Gastrocnemius medialis (tissue), 4 donors: ENCODE measurements around the gene KLF16. TPM values are rescaled to one million over a fixed set of nuclear protein-coding genes. Genes with fewer than 3 reads are reported as not detected.
A peak's percentile ranks its signal among the peaks of the same experiment; 100 is the strongest.

Experiments
- ATAC-seq, 2 donors: fragments of 150-250 bp; one replicate each; pipeline ENCODE4 v1.9.1; 2016
- DNase-seq, 2 donors: peaks; one replicate each; pipeline ENCODE4 v3.0.0-alpha.2; 2019
- H3K27ac ChIP-seq, 4 donors: fragments of 200-600 bp; sonication (generic); 1 replicate in 1 of 4; 2 replicates in 3 of 4; pipeline ENCODE4 v1.5.1; 2016 to 2018; ENCODE audit warnings: mild to moderate bottlenecking in 2 of 4, moderate library complexity in 1 of 4
- H3K27me3 ChIP-seq, 3 donors: fragments of 200-600 bp; sonication (generic) in 2 of 3; 1 replicate in 1 of 3; 2 replicates in 2 of 3; pipeline versions ENCODE4 v1.5.1 to v1.6.0; 2016 to 2019; ENCODE audit warnings: mild to moderate bottlenecking in 1 of 3, moderate library complexity in 1 of 3
- H3K36me3 ChIP-seq, 2 donors: fragments of 200-600 bp; sonication (generic) in 1 of 2; one replicate each; pipeline ENCODE4 v1.5.1; 2017 to 2018
- H3K4me1 ChIP-seq, 2 donors: fragments of 200-600 bp; sonication (generic) in 1 of 2; one replicate each; pipeline ENCODE4 v1.5.1; 2016 to 2017; ENCODE audit warnings: mild to moderate bottlenecking in 2 of 2
- H3K4me3 ChIP-seq, 4 donors: fragments of 200-600 bp; sonication (generic) in 3 of 4; 1 replicate in 1 of 4; 2 replicates in 3 of 4; pipeline ENCODE4 v1.5.1; 2016 to 2019; ENCODE audit warnings: mild to moderate bottlenecking in 2 of 4
- H3K9me3 ChIP-seq, 3 donors: fragments of 200-600 bp; sonication (generic) in 2 of 3; 1 replicate in 1 of 3; 2 replicates in 2 of 3; pipeline ENCODE4 v1.5.1; 2016 to 2019
- POLR2A ChIP-seq, 2 donors: fragments of 450-650 bp; IDR thresholded peaks; one replicate each; pipeline ENCODE4 v1.6.1; 2017; ENCODE audit warnings: antibody characterized with exemption in 2 of 2, mild to moderate bottlenecking in 2 of 2, moderate library complexity in 2 of 2
- in situ Hi-C, 4 donors: fragments of 200-750 bp; cut with MboI; loops; one replicate each; pipeline versions ENCODE4 v1.15.0 to v1.8.0; 2017; ENCODE audit warnings: low sequenced_read_pairs in 4 of 4
- intact Hi-C: fragments of 100-400 bp; cut with DNase I; formaldehyde crosslinking; loops from one replicate; pipeline ENCODE4 v1.15.1; 2023; ENCODE audit warnings: low total_unique reads
- total RNA-seq, 4 donors: library from RNA; depleted of rRNA; stranded (reverse); fragments of >200 nt; gene quantifications; one replicate each; pipeline versions ENCODE4 v1.1.0 to v1.2.3, GENCODE V29; 2016
- TF ChIP-seq, protein P1 (sequence below), 5 experiments: fragments of 450-650 bp in 3 of 5; fragments of 200-600 bp in 2 of 5; sonication (generic) in 2 of 5; IDR thresholded peaks in 4 of 5; conservative IDR thresholded peaks in 1 of 5; 1 replicate in 4 of 5; 2 replicates in 1 of 5; pipeline ENCODE4 v1.5.1; 2016 to 2019; ENCODE audit warnings: antibody characterized with exemption in 5 of 5, mild to moderate bottlenecking in 3 of 5, moderate library complexity in 3 of 5

Gene KLF16
- total RNA-seq, 4 donors from 2014 or later = 0.58 to 4.0 (median 1.4) TPM

DNA sequence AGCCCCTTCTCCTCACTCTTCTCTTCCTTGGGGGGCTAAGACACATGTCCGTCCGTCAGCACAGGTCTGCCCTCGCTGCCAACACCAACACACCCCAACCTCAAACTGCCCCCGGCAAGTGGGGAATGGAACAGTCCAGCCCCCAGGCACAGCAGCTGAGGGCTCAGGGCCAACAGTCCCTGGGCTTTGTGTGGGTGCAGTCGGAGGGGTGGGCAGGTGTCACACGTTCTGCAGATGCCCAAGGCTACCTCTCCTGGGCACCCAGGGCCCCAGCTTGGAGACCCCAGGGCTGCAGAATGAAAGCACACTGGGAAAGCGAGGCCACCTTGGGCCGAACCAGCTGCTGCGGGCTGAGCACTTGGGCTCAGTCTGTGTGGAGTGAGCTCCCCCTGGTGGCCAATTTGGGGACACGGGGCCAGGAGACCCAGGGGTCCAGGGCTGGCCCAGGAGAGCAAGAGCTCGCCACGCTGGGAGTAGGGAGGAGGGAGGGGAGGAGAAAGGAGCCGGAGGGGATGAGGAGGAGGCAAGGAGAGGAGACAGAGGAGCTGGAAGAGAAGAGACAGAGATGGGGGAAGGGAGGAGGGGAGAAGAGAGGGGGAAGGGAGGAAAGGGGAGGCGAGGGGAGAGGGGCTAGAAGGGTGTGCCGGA, 37.3 kb downstream of the KLF16 start:
- in situ Hi-C loops (no loop called here), intact Hi-C loops (no loop called here)
- H3K27ac ChIP-seq = no peak overlapping the region

DNA sequence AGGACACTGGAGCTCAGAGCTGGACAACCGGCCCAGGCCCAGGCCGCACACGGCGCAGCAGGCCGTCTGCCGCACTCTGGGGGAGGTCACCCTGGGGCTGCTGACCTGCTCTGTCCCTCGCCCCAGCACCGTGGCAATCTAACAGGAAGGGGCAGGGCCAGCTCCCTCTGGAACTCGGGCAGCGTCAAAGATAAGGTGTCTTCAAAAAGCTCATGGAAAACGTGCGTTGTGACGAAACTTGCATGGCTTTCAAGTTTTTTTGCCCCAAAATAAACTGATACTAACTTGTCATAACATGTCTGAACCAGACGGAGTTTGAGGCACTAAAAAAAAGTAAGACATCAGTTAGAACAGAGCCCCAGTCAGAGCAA, 39.1 kb downstream of the KLF16 start:
- Histone ChIP-seq H3K27me3 (no peaks in the 10 kb centered on the region), H3K9me3 (no peaks in the 10 kb centered on the region), H3K27ac (no peak overlapping the region), H3K4me3 (no peak overlapping the region), H3K36me3 (peaks cover 0 to 64% of the 10 kb centered on the region in 2 donors), H3K4me1 (peaks cover 0 to 9% of the 10 kb centered on the region in 2 donors)
- no peak for DNase-seq
- intact Hi-C loops = no loop called here
- TF ChIP-seq, protein P1, sequence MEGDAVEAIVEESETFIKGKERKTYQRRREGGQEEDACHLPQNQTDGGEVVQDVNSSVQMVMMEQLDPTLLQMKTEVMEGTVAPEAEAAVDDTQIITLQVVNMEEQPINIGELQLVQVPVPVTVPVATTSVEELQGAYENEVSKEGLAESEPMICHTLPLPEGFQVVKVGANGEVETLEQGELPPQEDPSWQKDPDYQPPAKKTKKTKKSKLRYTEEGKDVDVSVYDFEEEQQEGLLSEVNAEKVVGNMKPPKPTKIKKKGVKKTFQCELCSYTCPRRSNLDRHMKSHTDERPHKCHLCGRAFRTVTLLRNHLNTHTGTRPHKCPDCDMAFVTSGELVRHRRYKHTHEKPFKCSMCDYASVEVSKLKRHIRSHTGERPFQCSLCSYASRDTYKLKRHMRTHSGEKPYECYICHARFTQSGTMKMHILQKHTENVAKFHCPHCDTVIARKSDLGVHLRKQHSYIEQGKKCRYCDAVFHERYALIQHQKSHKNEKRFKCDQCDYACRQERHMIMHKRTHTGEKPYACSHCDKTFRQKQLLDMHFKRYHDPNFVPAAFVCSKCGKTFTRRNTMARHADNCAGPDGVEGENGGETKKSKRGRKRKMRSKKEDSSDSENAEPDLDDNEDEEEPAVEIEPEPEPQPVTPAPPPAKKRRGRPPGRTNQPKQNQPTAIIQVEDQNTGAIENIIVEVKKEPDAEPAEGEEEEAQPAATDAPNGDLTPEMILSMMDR (IDR thresholded peaks at IDR 0.05 in 4 of 5, conservative IDR thresholded peaks at IDR 0.05 in 1 of 5) = no peak
- no peak for TF ChIP-seq POLR2A (IDR thresholded peaks at IDR 0.05)
- in situ Hi-C loops = no loop called here
- ATAC-seq = no peak

More for the DNA sequence above, 37.3 kb downstream of the KLF16 start:
- DNase-seq = peak in 1 of 2 donors; percentile 53
- TF ChIP-seq, protein P1 (IDR thresholded peaks at IDR 0.05 in 4 of 5, conservative IDR thresholded peaks at IDR 0.05 in 1 of 5) = peak; percentile 77 to 92 (median 82)
- TF ChIP-seq POLR2A (IDR thresholded peaks at IDR 0.05) = no peak
- no peak overlapping the region for H3K4me3 ChIP-seq
- H3K27me3 ChIP-seq = no peaks in the 10 kb centered on the region
- H3K4me1 ChIP-seq = peaks cover 0 to 9% of the 10 kb centered on the region in 2 donors
- no peaks in the 10 kb centered on the region for H3K9me3 ChIP-seq
- ATAC-seq = peak; percentile 81 to 87
- H3K36me3 ChIP-seq = peaks cover 0 to 49% of the 10 kb centered on the region in 2 donors

DNA sequence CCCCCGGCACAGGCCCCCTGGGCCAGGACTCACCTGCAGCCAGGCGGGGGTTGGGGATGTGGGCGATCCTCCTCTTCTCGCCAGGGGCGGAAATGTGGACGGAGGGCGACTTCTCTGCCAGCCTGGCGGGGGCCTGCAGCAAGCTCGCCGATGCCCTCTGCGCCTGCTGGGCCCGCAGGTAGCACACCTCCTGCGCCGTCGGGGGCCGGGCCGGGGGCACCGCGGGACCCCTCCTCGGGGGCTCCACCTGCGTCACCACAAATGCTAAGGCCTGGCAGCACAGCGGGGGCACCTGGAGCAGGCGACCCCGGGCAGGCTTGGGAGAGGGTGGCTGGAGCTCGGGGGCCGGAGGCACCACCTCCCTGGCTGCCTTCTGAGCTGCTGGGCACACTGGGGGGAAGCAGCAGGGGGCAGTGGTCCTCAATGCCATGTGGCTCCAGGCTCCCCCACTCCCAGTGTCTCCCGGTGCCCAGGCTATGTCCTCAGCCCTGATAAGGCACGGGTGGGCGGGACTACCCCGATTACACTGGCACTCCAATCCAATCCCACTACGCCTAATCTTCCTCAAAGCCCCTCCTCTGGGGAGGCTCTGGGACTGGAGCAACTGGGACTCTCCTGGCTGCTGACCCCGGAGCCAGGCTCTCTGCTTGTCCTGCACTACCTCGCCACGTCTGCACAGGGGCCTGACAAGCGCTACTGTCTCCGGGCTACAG, 39.7 kb downstream of the KLF16 start:
- in situ Hi-C loops = no loop called here

DNA sequence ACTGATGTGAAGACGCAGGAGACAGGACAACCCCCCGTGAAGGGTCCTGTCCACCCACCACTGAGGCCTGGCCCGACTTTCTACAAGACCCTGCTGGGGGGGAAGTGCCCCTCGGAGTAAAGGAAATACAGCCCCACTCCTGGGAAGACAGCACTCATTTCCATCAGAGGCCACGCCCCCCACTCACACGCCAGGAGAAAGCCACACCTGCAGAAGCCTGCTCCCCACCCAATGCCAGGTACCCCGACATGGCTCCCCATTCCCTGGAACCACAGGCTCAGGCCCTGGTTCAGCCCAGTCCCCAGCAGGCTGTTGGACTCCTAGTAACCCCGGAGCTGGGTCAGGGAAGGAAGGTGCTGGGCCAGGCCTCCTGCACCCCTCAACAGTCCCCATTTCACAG, 40.4 kb downstream of the KLF16 start:
- in situ Hi-C loops = no loop called here
- Histone ChIP-seq H3K9me3 (no peaks in the 10 kb centered on the region), H3K4me3 (no peak overlapping the region), H3K27me3 (no peaks in the 10 kb centered on the region), H3K27ac (no peak overlapping the region), H3K36me3 (peaks cover 0 to 76% of the 10 kb centered on the region in 2 donors), H3K4me1 (peaks cover 0 to 9% of the 10 kb centered on the region in 2 donors)
- DNase-seq (no peak), ATAC-seq (no peak)
- TF ChIP-seq, protein P1 (IDR thresholded peaks at IDR 0.05 in 4 of 5, conservative IDR thresholded peaks at IDR 0.05 in 1 of 5) = no peak
- TF ChIP-seq POLR2A (IDR thresholded peaks at IDR 0.05) = no peak
- intact Hi-C loops = no loop called here

More for the DNA sequence above, 39.7 kb downstream of the KLF16 start:
- intact Hi-C loops = no loop called here
- Histone ChIP-seq H3K9me3 (no peaks in the 10 kb centered on the region), H3K27ac (no peak overlapping the region), H3K4me1 (peaks cover 0 to 9% of the 10 kb centered on the region in 2 donors), H3K36me3 (peaks cover 0 to 70% of the 10 kb centered on the region in 2 donors), H3K4me3 (no peak overlapping the region), H3K27me3 (no peaks in the 10 kb centered on the region)
- TF ChIP-seq POLR2A (IDR thresholded peaks at IDR 0.05) = no peak
- TF ChIP-seq, protein P1 (IDR thresholded peaks at IDR 0.05 in 4 of 5, conservative IDR thresholded peaks at IDR 0.05 in 1 of 5) = no peak
- ATAC-seq = no peak
- DNase-seq = no peak
